ENCODE results near the gene SPSB4. TPM values are rescaled to one million over a fixed set of nuclear protein-coding genes. Genes with fewer than 3 reads are reported as not detected.

SPSB4 gene
- total RNA-seq, 2 donors from 2014 or later: not detected

DNA sequence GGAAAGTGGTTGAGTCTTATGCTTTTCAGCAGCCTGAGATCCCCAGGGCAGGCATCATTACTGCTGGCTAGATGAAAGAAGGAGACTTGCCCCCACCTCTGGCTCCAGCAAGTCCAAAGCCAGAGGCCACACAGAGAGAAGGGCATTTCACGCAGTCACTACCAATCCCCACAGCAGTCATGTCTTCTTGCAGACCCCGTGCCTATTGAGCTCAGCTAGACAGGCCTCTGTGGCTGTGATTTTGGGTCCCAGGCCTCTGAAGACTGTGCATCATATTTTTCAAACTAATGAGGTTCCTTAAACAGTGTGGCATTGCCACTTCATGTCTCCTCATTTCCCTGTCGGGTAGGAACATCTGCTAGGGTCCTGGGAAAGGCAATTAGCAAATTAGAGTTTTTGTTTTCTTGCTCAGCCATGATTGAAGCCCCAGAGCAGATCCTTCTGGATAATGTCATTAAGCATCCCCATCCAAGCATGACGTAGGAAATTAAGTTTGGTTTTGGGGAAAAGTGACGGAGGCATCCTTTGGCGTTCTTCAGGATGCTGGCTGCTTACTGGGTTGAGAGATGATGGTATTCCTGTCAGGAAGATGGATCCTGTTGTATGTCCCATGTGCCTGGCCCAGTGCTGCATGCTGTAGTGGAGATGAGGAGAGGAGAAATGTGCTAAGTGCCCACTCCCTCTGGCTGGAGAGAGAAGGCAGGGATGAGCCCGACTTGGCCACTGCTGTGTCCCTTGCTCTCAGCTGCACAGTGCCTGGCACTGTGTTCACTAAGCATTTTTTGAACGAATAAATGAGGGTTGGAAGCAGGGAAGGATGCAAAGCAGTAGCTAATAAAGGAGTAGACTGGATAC is 7.0 kb downstream of the SPSB4 start:
- Mint-ChIP-seq H3K4me1 (ENCODE audit: low read depth) (no peaks in the 10 kb centered on the region), H3K36me3 (ENCODE audit: insufficient read depth in 2 of 2) (no peaks in the 10 kb centered on the region), H3K9me3 (peaks cover 2% of the 10 kb centered on the region in 2 donors), H3K27me3 (ENCODE audit: low read depth) (peaks cover 28% of the 10 kb centered on the region), H3K27ac (no peak overlapping the region), H3K4me3 (no peak overlapping the region)
- no peak for DNase-seq
- no peak for ATAC-seq (replicated peaks in 1 of 2)

DNA sequence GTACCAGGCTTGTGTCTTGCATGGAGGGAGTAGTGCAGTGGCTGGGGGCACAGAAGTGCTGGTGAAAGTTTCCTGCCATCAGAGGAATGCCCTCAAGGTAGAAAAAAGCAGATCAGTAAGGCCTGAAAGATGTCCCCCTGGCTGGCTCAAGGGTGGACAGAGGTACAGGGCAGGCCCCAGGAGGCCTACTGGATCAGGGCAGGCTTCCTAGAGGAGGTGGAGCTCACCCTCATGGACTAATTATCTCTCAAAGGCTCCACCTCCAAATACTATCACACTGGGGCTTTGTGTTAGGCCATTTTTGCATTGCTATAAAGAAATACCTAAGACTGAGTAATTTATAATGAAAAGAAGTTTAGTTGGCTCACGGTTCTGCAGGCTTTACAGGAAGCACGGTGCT is 7.8 kb downstream of the SPSB4 start:
- no peak overlapping the region for H3K4me3 Mint-ChIP-seq
- H3K27ac Mint-ChIP-seq: no peak overlapping the region
- H3K9me3 Mint-ChIP-seq: peaks cover 2% of the 10 kb centered on the region in 2 donors
- peaks cover 20% of the 10 kb centered on the region for H3K27me3 Mint-ChIP-seq (ENCODE audit: low read depth)
- no peak for ATAC-seq (replicated peaks in 1 of 2)
- no peaks in the 10 kb centered on the region for H3K36me3 Mint-ChIP-seq (ENCODE audit: insufficient read depth in 2 of 2)
- H3K4me1 Mint-ChIP-seq (ENCODE audit: low read depth): peaks cover 3% of the 10 kb centered on the region
- DNase-seq: no peak

DNA sequence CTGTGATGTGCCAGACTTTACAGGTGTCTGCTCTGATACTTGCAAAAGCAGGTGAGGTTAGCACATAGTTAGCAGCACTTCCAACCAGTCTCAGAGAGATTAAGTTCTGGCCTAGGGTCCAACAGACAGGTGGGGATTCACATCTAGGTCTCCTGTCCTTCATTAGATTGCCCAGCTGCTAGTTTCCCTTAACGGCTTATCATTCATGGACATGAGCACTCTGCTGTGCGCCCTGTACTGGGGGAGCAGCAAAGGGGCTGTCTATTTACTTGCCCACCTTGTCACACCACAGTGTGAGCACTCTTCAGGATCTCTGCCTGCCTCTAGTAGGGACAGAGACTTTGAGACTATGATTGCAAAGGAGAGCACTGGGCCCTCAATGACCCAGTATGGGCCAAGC is 8.7 kb downstream of the SPSB4 start:
- H3K4me1 Mint-ChIP-seq (ENCODE audit: low read depth): peaks cover 5% of the 10 kb centered on the region
- H3K27ac Mint-ChIP-seq: no peak overlapping the region
- DNase-seq (no peak), ATAC-seq (replicated peaks in 1 of 2) (no peak)
- H3K4me3 Mint-ChIP-seq: no peak overlapping the region
- no peaks in the 10 kb centered on the region for H3K36me3 Mint-ChIP-seq (ENCODE audit: insufficient read depth in 2 of 2)
- H3K27me3 Mint-ChIP-seq (ENCODE audit: low read depth): peaks cover 14% of the 10 kb centered on the region
- peaks cover 2% of the 10 kb centered on the region in 2 donors for H3K9me3 Mint-ChIP-seq

DNA sequence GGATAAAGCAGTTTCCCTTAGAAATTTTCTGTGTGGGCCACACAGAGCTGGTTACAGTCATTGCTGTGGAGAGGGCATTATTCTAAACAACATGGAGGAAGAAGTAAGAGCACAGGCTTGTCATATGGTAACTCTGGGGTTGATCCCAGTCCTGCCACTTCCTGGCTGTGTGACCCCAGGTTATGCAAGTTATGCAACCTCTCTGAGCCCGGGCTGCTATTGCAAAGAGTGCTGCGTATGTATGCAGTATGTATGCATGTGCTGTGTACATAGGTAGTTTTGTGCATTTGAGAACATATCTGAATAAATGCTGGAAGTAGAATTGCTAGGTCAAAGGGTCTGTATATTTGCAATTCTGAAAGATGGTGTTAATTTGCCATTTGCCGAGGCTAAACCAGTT is 9.2 kb downstream of the SPSB4 start:
- no peaks in the 10 kb centered on the region for H3K36me3 Mint-ChIP-seq (ENCODE audit: insufficient read depth in 2 of 2)
- H3K27ac Mint-ChIP-seq: no peak overlapping the region
- DNase-seq: no peak
- H3K27me3 Mint-ChIP-seq (ENCODE audit: low read depth): peaks cover 9% of the 10 kb centered on the region
- ATAC-seq (replicated peaks in 1 of 2): no peak
- H3K9me3 Mint-ChIP-seq: peaks cover 2% of the 10 kb centered on the region in 2 donors
- H3K4me1 Mint-ChIP-seq (ENCODE audit: low read depth): peaks cover 5% of the 10 kb centered on the region
- H3K4me3 Mint-ChIP-seq: no peak overlapping the region

DNA sequence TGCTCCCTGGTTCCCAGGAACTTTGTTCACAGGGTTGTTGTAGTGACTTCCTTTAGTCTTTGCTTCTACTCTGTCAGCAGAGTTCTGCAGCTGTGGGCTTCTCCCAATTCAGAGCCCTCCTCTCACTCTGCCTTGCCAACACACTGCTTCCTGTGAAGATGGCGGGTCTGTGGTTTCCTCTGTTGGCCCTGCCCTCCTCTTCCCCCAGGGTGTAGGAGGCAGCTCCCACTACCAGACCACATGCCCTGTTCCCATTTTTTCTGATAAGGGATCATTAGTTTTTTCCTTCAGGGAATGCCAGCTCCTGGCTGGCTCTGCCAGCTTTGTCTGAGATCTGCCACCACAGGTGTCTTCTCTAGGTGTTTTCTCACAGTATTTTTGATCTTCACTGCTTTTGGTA is 12.7 kb downstream of the SPSB4 start:
- Mint-ChIP-seq H3K27me3 (ENCODE audit: low read depth) (no peaks in the 10 kb centered on the region), H3K36me3 (ENCODE audit: insufficient read depth in 2 of 2) (no peaks in the 10 kb centered on the region)

DNA sequence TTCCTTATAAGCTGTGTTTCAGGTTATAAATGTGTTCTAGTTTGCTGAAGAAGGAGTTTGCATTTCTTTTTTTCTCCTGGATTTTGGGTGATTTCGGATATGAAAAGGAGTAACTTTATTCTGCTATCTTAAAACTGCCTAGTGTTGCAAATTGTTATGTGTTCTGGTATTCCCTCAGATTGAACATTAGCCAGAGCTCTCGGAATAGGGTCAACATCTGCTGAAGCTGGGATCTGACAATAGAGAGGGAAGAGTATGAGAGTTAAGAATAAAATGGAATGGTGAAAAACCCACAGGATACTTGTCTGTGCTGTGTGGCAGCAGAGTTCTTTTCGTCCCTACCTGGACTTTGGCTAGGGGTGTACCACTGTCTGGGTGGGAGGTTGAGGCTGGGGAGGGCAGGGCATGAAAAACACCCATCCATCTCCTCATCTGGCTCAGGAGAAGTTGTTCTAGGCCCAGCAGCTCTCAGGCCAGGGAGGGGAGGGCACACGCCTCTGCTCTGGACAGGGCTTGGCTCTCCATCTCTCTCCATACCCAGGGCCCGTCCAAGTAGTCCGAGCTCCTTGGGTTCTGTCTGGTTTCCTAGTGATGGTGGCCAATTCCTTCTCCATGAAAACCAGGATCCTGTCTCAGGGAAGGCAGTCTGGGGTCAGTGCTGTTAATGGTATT is 13.2 kb downstream of the SPSB4 start:
- Mint-ChIP-seq H3K9me3 (no peaks in the 10 kb centered on the region), H3K36me3 (ENCODE audit: insufficient read depth in 2 of 2) (no peaks in the 10 kb centered on the region), H3K4me1 (ENCODE audit: low read depth) (peaks cover 5% of the 10 kb centered on the region), H3K27me3 (ENCODE audit: low read depth) (no peaks in the 10 kb centered on the region), H3K4me3 (no peak overlapping the region), H3K27ac (no peak overlapping the region)
- no peak for DNase-seq
- no peak for ATAC-seq (replicated peaks in 1 of 2)

More for the DNA sequence above, 12.7 kb downstream of the SPSB4 start:
- no peak for DNase-seq
- H3K4me3 Mint-ChIP-seq: no peak overlapping the region
- H3K9me3 Mint-ChIP-seq: peaks cover 2% of the 10 kb centered on the region in 2 donors
- H3K27ac Mint-ChIP-seq: no peak overlapping the region
- peaks cover 5% of the 10 kb centered on the region for H3K4me1 Mint-ChIP-seq (ENCODE audit: low read depth)
- ATAC-seq (replicated peaks in 1 of 2): no peak

DNA sequence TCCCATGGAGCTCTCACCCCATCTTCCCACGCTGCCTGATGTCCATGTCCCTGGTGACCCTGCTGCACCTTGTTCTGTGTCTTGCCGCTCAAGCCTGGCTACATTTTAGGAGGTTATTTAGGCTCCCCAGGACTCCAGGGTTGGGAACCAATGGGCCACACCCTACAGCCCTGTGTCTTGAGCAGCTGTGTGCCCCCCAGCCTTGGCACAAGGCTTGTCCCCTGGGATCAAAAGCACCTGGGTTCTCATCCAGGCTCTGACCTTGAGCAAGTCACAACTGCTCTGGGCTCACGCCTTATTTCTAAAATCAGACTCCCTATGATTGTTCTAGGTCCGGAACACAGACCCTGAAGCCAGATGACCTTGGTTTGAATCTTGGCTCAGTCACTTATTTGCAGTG is 14.1 kb downstream of the SPSB4 start:
- Mint-ChIP-seq H3K4me3 (no peak overlapping the region), H3K27me3 (ENCODE audit: low read depth) (no peaks in the 10 kb centered on the region), H3K9me3 (no peaks in the 10 kb centered on the region), H3K27ac (no peak overlapping the region), H3K4me1 (ENCODE audit: low read depth) (peaks cover 5% of the 10 kb centered on the region), H3K36me3 (ENCODE audit: insufficient read depth in 2 of 2) (no peaks in the 10 kb centered on the region)
- DNase-seq (no peak), ATAC-seq (replicated peaks in 1 of 2) (no peak)

DNA sequence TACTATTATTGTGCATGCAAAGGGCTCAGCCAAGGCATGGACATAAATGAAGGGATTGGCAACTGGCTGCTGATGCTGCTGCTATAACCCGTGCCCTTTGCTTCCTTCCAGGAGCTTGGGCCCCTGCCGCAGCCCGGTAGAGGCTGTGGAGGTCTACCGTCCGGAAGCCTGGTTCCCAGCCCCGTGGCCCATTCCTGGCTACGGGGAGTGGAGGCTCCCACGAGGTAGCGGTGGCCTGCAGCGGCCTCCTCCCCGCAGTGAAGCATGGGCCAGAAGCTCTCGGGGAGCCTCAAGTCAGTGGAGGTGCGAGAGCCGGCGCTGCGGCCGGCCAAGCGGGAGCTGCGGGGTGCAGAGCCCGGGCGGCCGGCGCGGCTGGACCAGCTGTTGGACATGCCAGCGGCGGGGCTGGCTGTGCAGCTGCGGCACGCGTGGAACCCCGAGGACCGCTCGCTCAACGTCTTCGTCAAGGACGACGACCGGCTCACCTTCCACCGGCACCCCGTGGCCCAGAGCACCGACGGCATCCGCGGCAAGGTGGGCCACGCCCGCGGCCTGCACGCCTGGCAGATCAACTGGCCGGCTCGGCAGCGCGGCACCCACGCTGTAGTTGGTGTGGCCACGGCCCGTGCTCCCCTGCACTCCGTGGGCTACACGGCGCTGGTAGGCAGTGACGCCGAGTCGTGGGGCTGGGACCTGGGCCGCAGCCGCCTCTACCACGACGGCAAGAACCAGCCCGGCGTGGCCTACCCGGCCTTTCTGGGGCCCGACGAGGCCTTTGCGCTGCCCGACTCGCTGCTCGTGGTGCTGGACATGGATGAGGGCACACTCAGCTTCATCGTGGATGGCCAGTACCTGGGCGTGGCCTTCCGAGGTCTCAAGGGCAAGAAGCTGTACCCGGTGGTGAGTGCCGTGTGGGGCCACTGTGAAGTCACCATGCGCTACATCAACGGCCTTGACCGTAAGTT is 15.0 kb downstream of the SPSB4 start:
- no peak for ATAC-seq (replicated peaks in 1 of 2)
- DNase-seq: no peak
- H3K27ac Mint-ChIP-seq: no peak overlapping the region
- peaks cover 5% of the 10 kb centered on the region for H3K4me1 Mint-ChIP-seq (ENCODE audit: low read depth)
- no peak overlapping the region for H3K4me3 Mint-ChIP-seq
- no peaks in the 10 kb centered on the region for H3K27me3 Mint-ChIP-seq (ENCODE audit: low read depth)
- H3K36me3 Mint-ChIP-seq (ENCODE audit: insufficient read depth in 2 of 2): no peaks in the 10 kb centered on the region
- no peaks in the 10 kb centered on the region for H3K9me3 Mint-ChIP-seq

DNA sequence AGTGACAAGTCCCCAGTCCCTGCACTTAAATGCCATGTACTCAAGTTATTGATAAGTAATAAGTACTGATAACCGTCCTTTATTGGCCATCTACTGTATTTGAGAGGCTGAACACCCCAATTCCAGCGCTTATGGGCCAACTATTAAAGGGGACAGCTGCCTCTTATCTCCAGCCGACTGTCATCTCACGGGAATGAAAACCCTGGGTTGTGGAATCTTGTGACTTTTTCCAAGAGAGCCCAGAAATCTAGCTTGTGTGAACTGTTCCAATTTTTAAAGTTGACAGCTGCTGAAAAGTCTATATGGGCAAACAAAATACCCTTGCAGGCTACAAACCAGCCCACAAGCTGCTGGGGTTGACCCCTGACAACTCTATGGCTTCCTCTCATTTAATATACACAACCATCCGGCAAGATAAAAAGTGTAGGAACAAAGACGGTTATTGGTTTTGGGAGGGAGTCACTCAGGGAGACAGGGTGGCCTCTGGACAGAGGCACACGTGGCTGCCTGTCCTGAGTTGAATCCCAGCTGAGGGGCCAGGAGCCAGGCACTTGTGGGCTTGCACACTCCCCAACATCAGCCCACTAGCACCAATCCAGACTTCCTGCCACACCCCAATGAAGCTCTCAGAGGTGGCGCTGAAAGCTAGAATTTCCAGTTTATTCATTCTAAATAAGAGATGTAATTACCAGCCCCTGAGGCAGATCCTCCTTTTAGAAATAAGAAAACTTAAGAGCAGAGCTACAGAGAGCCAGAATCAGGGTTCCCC is 16.2 kb downstream of the SPSB4 start:
- ATAC-seq (replicated peaks in 1 of 2): no peak
- Mint-ChIP-seq H3K4me3 (no peak overlapping the region), H3K27me3 (ENCODE audit: low read depth) (no peaks in the 10 kb centered on the region), H3K27ac (no peak overlapping the region), H3K9me3 (no peaks in the 10 kb centered on the region), H3K36me3 (ENCODE audit: insufficient read depth in 2 of 2) (no peaks in the 10 kb centered on the region), H3K4me1 (ENCODE audit: low read depth) (peaks cover 5% of the 10 kb centered on the region)
- DNase-seq: no peak

DNA sequence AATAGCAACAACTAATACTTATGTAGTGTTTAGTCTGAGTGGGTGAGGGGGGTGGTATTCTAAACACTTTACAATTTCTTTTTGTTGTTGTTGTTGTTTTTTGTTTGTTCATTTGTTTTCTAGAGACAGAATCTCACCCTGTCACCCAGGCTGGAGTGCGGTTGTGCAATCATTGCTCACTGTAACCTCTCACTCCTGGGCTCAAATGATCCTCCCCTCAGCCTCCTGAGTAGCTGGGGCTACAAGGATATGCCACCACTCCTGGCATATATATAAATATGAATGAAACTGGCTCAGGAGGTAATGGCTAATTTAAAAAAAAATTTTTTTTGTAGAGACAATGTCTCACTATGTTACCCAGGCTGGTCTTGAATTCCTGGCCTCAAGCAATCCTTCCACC is 19.1 kb downstream of the SPSB4 start:
- Mint-ChIP-seq H3K27me3 (ENCODE audit: low read depth) (no peaks in the 10 kb centered on the region), H3K27ac (no peak overlapping the region), H3K9me3 (no peaks in the 10 kb centered on the region), H3K36me3 (ENCODE audit: insufficient read depth in 2 of 2) (no peaks in the 10 kb centered on the region), H3K4me3 (no peak overlapping the region), H3K4me1 (ENCODE audit: low read depth) (no peaks in the 10 kb centered on the region)
- DNase-seq (no peak), ATAC-seq (replicated peaks in 1 of 2) (no peak)

DNA sequence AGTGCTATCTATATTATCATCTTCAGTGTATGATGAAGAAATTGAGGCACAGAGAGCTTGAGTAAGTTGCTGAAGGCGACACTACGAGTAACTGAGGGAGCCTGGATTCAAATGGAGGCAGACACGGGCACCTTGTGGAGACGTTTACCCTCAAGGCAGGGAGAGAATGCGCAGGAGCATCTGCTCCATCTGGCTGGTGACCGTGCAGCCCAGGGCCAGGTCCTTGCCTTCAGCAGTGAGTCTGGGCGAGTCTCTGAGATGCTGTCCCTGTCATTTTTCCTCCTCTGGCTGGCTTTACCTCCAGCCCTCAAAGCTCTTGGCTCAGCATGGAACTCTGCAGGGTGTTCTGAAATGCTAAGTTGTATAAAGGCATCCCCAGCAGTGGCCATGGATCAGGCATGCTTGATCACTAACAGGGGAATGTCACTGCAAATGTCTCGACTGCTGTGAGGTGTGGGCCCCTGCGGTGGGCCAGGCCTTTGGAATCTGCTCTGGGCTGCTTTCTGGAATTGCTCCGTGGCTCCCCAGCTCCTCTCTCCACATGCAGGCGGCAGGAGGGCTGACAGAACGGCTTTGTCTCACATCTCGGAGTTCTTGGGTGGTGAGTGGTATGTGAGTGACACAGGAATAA is 19.7 kb downstream of the SPSB4 start:
- H3K4me1 Mint-ChIP-seq (ENCODE audit: low read depth): no peaks in the 10 kb centered on the region
- no peaks in the 10 kb centered on the region for H3K9me3 Mint-ChIP-seq
- no peak overlapping the region for H3K4me3 Mint-ChIP-seq
- no peaks in the 10 kb centered on the region for H3K36me3 Mint-ChIP-seq (ENCODE audit: insufficient read depth in 2 of 2)
- no peak overlapping the region for H3K27ac Mint-ChIP-seq
- DNase-seq (no peak), ATAC-seq (replicated peaks in 1 of 2) (no peak)
- H3K27me3 Mint-ChIP-seq (ENCODE audit: low read depth): no peaks in the 10 kb centered on the region

DNA sequence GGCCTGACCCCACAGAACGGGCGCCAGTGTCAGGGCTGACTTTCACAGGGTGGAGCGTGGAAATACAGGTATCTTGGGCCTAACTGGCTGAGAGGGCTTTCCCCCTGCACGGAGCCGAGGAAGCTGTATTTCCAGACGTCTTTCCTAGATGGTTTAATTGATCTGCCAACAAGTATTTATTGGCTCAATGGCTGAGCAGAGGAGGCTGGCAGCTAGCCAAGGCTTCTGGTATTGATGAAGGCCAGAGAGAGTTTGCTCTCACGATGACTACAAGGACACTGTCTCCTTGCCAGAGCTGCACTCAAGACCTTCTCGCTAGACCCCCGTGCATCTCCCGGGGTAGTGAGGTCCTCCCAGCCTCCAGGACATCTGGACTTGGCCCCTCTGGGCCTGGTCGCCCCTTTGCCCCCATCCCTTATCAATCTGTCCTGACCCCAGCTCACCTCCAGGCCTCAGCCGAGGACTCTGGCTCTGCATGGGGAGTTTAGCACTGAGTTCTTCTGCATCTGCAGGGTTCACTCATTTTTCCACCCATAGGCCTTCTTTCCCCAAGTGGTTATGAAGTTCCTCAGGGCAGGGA is 20.6 kb downstream of the SPSB4 start:
- Mint-ChIP-seq H3K36me3 (ENCODE audit: insufficient read depth in 2 of 2) (no peaks in the 10 kb centered on the region), H3K4me1 (ENCODE audit: low read depth) (peaks cover 4% of the 10 kb centered on the region), H3K27ac (no peak overlapping the region), H3K4me3 (no peak overlapping the region), H3K27me3 (ENCODE audit: low read depth) (no peaks in the 10 kb centered on the region), H3K9me3 (no peaks in the 10 kb centered on the region)
- DNase-seq: no peak
- ATAC-seq (replicated peaks in 1 of 2): no peak

All from activated T-cell treated with anti-CD3 and anti-CD28 coated beads, Interleukin-2, amount 50 U/mL, for 72 hours (primary cell).